ENCODE results near the gene TVP23A.

- TF ChIP-seq CTCF (IDR thresholded peaks at IDR 0.05 in 8 of 11, conservative IDR thresholded peaks at IDR 0.05 in 3 of 11) (no peak), POLR2A (IDR thresholded peaks at IDR 0.05) (no peak)
Observed at GRCh38 chr16:10744370-10745030, 74.1 kb downstream of the TVP23A start.

Measured in spleen (tissue), 7 donors.